Measurements from ENCODE around the gene PUS1. TPM values are rescaled to one million over a fixed set of nuclear protein-coding genes. Genes with fewer than 3 reads are reported as not detected.

The PUS1 gene
- total and polyA plus RNA-seq, 9 of the 15 experiments (the other 6 are each of a cell fraction or from before 2014, with no cell fraction given): 1.9 to 90.8 (median 30.0) TPM

DNA sequence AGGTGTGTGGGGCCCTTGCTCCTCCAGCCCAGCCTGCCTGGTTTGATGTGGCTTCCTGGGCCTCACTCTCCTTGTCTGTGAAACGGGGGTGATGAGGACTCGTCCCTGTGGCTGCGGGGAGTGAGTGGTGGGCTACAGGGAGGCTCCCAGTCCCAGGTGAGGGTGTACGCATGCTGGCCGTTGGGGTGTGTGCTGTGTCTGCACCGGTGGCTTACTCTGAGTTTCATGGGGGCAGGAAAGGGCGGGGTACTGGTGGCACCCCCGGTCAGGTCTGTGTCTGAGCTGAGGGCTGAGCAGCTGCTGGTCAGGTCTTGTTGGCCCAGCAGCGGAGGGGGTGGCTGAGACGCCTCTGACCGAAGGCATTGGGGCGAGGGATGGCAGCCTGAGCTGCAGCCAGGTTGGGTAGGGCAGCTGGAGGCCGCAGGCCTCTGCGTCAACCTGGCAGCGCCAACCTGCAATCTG, 23.4 kb upstream of the PUS1 start (continued):
- TF ChIP-seq, protein P1, sequence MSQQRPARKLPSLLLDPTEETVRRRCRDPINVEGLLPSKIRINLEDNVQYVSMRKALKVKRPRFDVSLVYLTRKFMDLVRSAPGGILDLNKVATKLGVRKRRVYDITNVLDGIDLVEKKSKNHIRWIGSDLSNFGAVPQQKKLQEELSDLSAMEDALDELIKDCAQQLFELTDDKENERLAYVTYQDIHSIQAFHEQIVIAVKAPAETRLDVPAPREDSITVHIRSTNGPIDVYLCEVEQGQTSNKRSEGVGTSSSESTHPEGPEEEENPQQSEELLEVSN (IDR thresholded peaks at IDR 0.05; ENCODE audit: borderline replicate concordance in 1 of 2, extremely low read depth in 1 of 2, insufficient read depth in 1 of 2, insufficient read length in 1 of 2, low read depth in 1 of 2, low read length in 1 of 2, poor library complexity in 1 of 2, severe bottlenecking in 1 of 2): no peak
- TF ChIP-seq TCF3 (CRISPR knock-in tag; IDR thresholded peaks at IDR 0.05) (no peak), FIP1L1 (IDR thresholded peaks at IDR 0.05; ENCODE audit: low read depth, low read length, poor library complexity, severe bottlenecking) (no peak), ZNF583 (CRISPR knock-in tag; IDR thresholded peaks at IDR 0.05) (no peak), ZNF274 (IDR thresholded peaks at IDR 0.05; ENCODE audit: borderline replicate concordance, low read depth, low read length) (no peak), PURB (CRISPR knock-in tag; IDR thresholded peaks at IDR 0.05; ENCODE audit: low read depth) (no peak), MYBL2 (IDR thresholded peaks at IDR 0.05; ENCODE audit: low read depth) (no peak), MYBL2 (CRISPR knock-in tag; IDR thresholded peaks at IDR 0.05; ENCODE audit: borderline replicate concordance) (no peak), ZNF324 (CRISPR knock-in tag; IDR thresholded peaks at IDR 0.05) (no peak), FUS (optimal IDR thresholded peaks at IDR 0.05; ENCODE audit: low read depth, low read length) (no peak)
- TF ChIP-seq, protein P2, sequence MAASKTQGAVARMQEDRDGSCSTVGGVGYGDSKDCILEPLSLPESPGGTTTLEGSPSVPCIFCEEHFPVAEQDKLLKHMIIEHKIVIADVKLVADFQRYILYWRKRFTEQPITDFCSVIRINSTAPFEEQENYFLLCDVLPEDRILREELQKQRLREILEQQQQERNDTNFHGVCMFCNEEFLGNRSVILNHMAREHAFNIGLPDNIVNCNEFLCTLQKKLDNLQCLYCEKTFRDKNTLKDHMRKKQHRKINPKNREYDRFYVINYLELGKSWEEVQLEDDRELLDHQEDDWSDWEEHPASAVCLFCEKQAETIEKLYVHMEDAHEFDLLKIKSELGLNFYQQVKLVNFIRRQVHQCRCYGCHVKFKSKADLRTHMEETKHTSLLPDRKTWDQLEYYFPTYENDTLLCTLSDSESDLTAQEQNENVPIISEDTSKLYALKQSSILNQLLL (CRISPR knock-in tag; IDR thresholded peaks at IDR 0.05; ENCODE audit: borderline replicate concordance): no peak
